Mucosa of descending colon (tissue), 3 donors: ENCODE data around the gene CBX8. TPM values are rescaled to one million over a fixed set of nuclear protein-coding genes. Genes with fewer than 3 reads are reported as not detected.

Source experiments
- ATAC-seq: fragments of 200-7000 bp; cut with Tn5 transposase; one replicate; pipeline ENCODE4 v1.9.1; 2020; ENCODE audit warnings: mild to moderate bottlenecking, moderate library complexity
- DNase-seq, 3 donors: peaks; one replicate each; pipeline ENCODE4 v3.0.0-alpha.2; 2020
- H3K36me3 ChIP-seq: fragments of 200-600 bp; one replicate; pipeline ENCODE4 v1.8.0; 2021; ENCODE audit warnings: low read depth, mild to moderate bottlenecking
- H3K4me1 ChIP-seq: fragments of 200-600 bp; one replicate; pipeline ENCODE4 v1.8.0; 2021; ENCODE audit warnings: low read depth, mild to moderate bottlenecking
- H3K4me3 ChIP-seq: fragments of 200-600 bp; one replicate; pipeline ENCODE4 v1.8.0; 2021; ENCODE audit warnings: mild to moderate bottlenecking
- H3K9me3 ChIP-seq: fragments of 200-600 bp; one replicate; pipeline ENCODE4 v1.8.0; 2021; ENCODE audit warnings: mild to moderate bottlenecking
- intact Hi-C, 2 donors: fragments of 100-400 bp; cut with DNase I in 1 of 2; cut with micrococcal nuclease in 1 of 2; formaldehyde crosslinking; loops; one replicate each; pipeline versions ENCODE4 v1.11.0 to v1.11.1; 2022; cut with DNase I, micrococcal nuclease
- total RNA-seq, 3 donors: library from RNA; stranded (reverse); fragmentation: NEBNext Ultra II Directional in 2 of 3; extraction: Animal tissue kit (Norgen Biotek cat#: 25700) in 2 of 3; gene quantifications; one replicate each; pipeline versions ENCODE4 v1.2.1 to v1.2.4, GENCODE V29; 2021 to 2023
- TF ChIP-seq, protein P1 (sequence below): fragments of 200-600 bp; IDR thresholded peaks from one replicate; pipeline ENCODE4 v1.8.0; 2022; ENCODE audit warnings: antibody characterized with exemption, mild to moderate bottlenecking
- donor health status: DM: no; HTN: no; CAD: no; lungs with moderate emphysema.
- donor health status: DM: no; HTN: no; CAD: no.
- donor health status: DM: no; HTN: yes; CAD: no.

CBX8 gene
- total RNA-seq, 3 donors from 2014 or later: 3.4 to 4.7 (median 4.0) TPM

DNA sequence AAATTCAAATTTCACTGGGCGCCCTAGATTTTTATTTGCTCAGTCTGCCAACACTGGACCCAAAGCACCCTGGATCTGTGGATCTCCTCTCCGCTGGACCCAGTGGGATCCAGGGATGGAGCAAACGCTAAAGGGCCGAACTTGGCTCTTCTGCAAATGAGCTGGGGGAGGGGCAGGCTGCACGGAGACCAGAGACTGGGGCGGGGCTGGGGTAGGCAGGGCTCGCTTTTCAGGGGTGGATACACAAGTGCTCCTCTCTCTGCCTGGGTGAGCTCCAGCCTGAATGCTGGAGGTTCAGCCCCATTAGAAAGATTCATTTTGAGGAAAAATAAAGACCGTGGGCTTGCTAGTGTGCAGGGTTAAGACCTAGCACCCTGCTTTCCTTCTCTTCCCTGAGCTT, 33.4 kb upstream of the CBX8 start:
- Histone ChIP-seq H3K9me3 (no peaks in the 10 kb centered on the region), H3K4me1 (peaks cover 32% of the 10 kb centered on the region), H3K36me3 (no peaks in the 10 kb centered on the region), H3K4me3 (no peak overlapping the region)
- intact Hi-C loops: no loop called here
- TF ChIP-seq, protein P1, sequence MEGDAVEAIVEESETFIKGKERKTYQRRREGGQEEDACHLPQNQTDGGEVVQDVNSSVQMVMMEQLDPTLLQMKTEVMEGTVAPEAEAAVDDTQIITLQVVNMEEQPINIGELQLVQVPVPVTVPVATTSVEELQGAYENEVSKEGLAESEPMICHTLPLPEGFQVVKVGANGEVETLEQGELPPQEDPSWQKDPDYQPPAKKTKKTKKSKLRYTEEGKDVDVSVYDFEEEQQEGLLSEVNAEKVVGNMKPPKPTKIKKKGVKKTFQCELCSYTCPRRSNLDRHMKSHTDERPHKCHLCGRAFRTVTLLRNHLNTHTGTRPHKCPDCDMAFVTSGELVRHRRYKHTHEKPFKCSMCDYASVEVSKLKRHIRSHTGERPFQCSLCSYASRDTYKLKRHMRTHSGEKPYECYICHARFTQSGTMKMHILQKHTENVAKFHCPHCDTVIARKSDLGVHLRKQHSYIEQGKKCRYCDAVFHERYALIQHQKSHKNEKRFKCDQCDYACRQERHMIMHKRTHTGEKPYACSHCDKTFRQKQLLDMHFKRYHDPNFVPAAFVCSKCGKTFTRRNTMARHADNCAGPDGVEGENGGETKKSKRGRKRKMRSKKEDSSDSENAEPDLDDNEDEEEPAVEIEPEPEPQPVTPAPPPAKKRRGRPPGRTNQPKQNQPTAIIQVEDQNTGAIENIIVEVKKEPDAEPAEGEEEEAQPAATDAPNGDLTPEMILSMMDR: no peak
- DNase-seq (peak in 1 of 3 donors; percentile 27), ATAC-seq (no peak)

DNA sequence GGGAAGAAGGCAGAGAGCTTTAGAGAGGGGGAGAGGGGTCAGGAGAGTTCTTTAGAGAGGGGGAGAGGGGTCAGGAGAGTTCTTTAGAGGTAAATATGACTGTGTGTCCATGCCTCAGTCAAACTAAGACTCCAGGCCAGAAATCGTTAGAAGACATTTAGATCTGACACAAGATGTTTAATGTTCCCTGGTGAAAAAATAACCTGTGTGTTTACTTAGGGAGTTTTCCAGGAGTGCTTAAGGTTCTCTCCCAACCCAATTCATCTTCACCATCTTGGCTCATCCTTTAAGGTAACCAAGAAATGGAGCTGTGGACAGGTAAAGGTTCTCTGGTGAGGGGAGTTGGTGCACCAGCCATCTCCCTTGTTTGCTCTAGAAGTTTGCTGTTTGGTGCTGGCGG, 32.6 kb upstream of the CBX8 start:
- Histone ChIP-seq H3K4me1 (peaks cover 32% of the 10 kb centered on the region), H3K4me3 (no peak overlapping the region), H3K36me3 (no peaks in the 10 kb centered on the region), H3K9me3 (no peaks in the 10 kb centered on the region)
- DNase-seq (no peak), ATAC-seq (no peak)
- TF ChIP-seq, protein P1: no peak
- intact Hi-C loops: no loop called here

DNA sequence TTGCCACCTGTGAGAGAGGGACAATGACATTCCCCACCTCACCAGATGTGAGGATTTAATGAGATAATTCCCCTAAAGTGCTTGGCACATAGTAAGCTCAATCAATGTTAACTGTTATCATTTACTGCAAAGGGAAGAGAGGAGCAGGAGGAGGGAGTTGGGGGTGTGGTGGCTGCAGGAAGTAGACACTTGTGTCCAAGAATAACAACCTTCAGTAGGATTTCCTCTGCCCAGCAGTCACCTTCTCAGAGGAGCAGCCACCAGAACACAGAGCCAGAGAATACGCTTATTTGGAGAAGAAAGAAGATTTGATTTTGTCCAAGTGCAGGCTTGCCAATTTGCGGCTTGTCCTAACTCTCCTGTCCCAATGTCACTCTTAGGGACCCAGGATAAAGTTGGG, 32.1 kb upstream of the CBX8 start:
- H3K4me1 ChIP-seq: peaks cover 32% of the 10 kb centered on the region
- TF ChIP-seq, protein P1: no peak

DNA sequence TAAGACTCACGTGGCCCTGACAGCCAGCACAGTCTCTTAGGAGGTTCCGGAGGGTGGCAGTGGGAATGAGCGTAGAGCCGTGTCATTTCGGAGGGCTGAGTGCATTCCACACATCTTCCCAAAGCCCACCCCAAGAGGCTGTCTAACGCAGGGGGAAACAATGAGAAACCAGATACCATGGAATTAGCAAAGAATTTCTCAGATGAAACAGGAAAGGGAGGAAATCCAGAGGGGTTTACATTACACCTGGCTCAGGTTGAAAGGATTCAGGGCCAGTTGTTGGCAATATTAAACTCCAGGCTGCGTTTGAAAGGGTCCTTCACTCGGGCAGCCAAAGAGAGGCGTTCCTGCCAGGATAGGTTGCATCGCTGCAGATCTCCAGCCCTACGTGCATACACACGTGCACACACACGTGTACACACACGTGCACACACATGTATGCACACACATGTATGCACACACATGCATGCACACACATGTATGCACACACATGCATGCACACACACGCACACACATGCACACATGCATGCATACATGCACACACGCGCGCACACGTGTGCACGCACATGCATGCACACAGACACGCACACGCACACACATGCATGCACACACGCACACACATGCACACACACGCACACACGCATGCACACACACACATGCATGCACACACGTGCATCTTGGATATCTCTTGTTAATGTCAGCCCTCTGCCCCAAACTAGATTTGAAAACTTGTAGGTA, 30.1 kb upstream of the CBX8 start:
- Histone ChIP-seq H3K4me3 (no peak overlapping the region), H3K9me3 (no peaks in the 10 kb centered on the region), H3K4me1 (peaks cover 22% of the 10 kb centered on the region), H3K36me3 (no peaks in the 10 kb centered on the region)
- no peak for ATAC-seq
- DNase-seq: no peak
- intact Hi-C loops: no loop called here
- TF ChIP-seq, protein P1: no peak

More for the DNA sequence above, 32.1 kb upstream of the CBX8 start:
- Histone ChIP-seq H3K36me3 (no peaks in the 10 kb centered on the region), H3K4me3 (no peak overlapping the region), H3K9me3 (no peaks in the 10 kb centered on the region)
- intact Hi-C loops: no loop called here
- peak in 1 of 3 donors; percentile 47 for DNase-seq
- ATAC-seq: no peak

DNA sequence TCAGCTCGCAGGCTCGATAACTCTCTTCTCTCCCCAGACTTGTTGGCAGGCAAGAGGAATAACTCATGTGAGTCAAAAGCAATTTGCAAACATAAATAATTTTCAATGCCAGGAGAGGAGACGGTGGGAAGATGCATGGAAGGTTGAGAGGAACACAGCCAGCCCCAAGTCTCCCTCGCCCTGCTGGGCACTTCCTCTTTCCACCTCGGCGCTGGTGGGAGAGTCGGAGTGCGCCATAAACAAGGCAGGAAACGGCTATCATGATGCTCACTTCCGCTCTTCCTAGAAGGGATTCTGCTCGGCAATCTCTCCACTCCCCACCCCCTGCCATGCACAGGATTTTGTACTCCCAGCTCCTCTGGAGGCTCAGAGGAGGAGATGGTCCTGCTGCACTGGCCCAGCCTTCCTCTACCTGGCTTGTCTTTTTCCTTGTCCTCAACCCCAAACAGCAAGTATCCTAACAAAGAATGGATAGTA, 29.4 kb upstream of the CBX8 start:
- no peak for DNase-seq
- intact Hi-C loops: no loop called here
- Histone ChIP-seq H3K4me1 (peaks cover 14% of the 10 kb centered on the region), H3K4me3 (no peak overlapping the region), H3K9me3 (no peaks in the 10 kb centered on the region), H3K36me3 (no peaks in the 10 kb centered on the region)
- TF ChIP-seq, protein P1: no peak
- ATAC-seq: peak; percentile 16
